ENCODE results near the gene FMO1. TPM values are rescaled to one million over a fixed set of nuclear protein-coding genes. Genes with fewer than 3 reads are reported as not detected.
"Not testable (repeated sequence)": the region's sequence is repeated elsewhere in the genome, so short reads cannot be mapped to it uniquely, and the experiment has no call there.

The FMO1 gene
- total RNA-seq, 1 donor from 2014 or later, result not detected

GRCh38 chr1:171226747-171227370 is 21.4 kb upstream of the FMO1 start:
- H3K4me1 ChIP-seq, result peaks cover under 1 to 22% of the 10 kb centered on the region in 2 donors
- peaks cover 0 to 3% of the 10 kb centered on the region in 2 donors for H3K9me3 ChIP-seq
- TF ChIP-seq CTCF (IDR thresholded peaks at IDR 0.05), result peak; percentile 70 to 85 (median 81)
- DNase-seq (ENCODE audit: low spot score in 2 of 2), result peak in 1 of 2 donors; percentile 69
- no peaks in the 10 kb centered on the region for H3K36me3 ChIP-seq
- no peak overlapping the region for H3K27ac ChIP-seq
- no peak overlapping the region for H3K4me3 ChIP-seq
- intact Hi-C loops (cut with DNase I), result loop anchor here (1.0 to 5.0 kb wide), 5 partner anchors 38 to 260 kb away; no protein-coding TSS in a partner anchor
- H3K27me3 ChIP-seq, result no peaks in the 10 kb centered on the region

DNA sequence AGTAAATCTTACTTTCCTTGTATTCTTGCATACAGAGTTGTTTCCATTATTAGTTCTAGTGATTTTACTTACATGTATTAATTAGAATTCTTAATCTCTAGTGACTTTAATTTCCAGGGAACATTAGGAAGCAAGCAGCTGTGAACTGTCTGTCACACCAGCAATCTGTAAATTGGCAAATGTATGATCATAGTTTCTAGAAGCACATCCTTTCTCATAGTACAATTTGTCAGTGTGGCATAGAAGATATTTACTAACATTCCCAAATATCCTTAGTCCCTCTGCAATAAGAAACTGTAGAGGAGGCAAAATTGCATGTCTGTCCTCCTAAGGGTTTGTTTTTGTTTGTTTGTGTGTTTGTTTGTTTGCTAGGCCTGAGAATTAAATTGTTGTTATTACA is 17.0 kb upstream of the FMO1 start:
- intact Hi-C loops (cut with DNase I), result no loop called here
- H3K27ac ChIP-seq, result no peak overlapping the region

DNA sequence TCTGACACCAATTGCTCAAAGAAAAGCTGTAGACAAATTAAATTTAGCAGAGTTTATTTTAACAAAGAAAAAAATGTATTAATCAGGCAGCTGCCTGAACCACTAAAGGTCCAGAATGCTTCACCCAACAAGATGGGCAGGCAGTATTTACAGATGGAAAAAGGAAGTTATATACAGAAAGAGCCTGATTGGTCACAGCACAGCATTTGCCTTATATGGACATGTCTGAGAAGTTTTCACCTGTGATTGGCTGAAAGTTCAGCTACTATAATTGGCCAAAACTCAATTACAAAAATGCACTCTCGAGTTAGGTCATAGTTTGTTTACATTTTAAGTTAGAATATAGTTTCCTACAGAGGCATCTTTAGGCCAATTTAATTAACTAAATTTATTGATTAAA is 15.1 kb upstream of the FMO1 start:
- H3K9me3 ChIP-seq, result no peaks in the 10 kb centered on the region
- H3K4me1 ChIP-seq, result no peaks in the 10 kb centered on the region
- intact Hi-C loops (cut with DNase I), result no loop called here
- no peaks in the 10 kb centered on the region for H3K36me3 ChIP-seq
- DNase-seq (ENCODE audit: low spot score in 2 of 2), result no peak
- H3K4me3 ChIP-seq, result no peak overlapping the region
- TF ChIP-seq CTCF (IDR thresholded peaks at IDR 0.05), result no peak
- H3K27ac ChIP-seq, result no peak overlapping the region
- H3K27me3 ChIP-seq, result no peaks in the 10 kb centered on the region

More for the DNA sequence above, 17.0 kb upstream of the FMO1 start:
- H3K9me3 ChIP-seq, result no peaks in the 10 kb centered on the region
- no peaks in the 10 kb centered on the region for H3K36me3 ChIP-seq
- H3K4me1 ChIP-seq, result no peaks in the 10 kb centered on the region
- H3K27me3 ChIP-seq, result no peaks in the 10 kb centered on the region
- no peak overlapping the region for H3K4me3 ChIP-seq
- no peak for DNase-seq (ENCODE audit: low spot score in 2 of 2)
- TF ChIP-seq CTCF (IDR thresholded peaks at IDR 0.05), result no peak

DNA sequence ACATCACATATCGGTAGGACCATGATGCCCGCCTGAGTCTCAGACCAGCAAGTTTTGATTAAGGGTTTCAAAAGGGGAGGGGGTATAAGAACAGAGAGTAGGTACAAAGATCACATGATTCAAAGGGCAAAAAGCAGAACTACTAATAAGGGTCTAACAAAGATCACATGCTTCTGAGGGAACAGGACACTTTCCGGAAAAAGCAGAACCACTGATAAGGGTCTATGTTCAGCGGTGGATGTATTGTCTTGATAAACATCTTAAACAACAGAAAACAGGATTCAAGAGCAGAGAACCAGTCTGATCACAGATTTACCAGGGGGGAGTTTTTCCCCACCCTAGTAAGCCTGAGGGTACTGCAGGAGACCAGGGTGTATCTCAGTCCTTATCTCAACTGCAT is 12.1 kb upstream of the FMO1 start:
- peaks cover 0 to 10% of the 10 kb centered on the region in 2 donors for H3K9me3 ChIP-seq
- H3K4me3 ChIP-seq; DNase-seq (ENCODE audit: low spot score in 2 of 2); H3K27ac ChIP-seq; H3K4me1 ChIP-seq; H3K36me3 ChIP-seq; intact Hi-C loops (cut with DNase I); H3K27me3 ChIP-seq: not testable (repeated sequence)

- Histone ChIP-seq H3K27me3 (no peaks in the 10 kb centered on the region), H3K27ac (no peak overlapping the region), H3K36me3 (no peaks in the 10 kb centered on the region), H3K4me3 (no peak overlapping the region), H3K9me3 (peaks cover 0 to 10% of the 10 kb centered on the region in 2 donors), H3K4me1 (no peaks in the 10 kb centered on the region)
- DNase-seq (ENCODE audit: low spot score in 2 of 2), result no peak
- intact Hi-C loops (cut with DNase I), result loop anchor here (2.0 kb wide), 1 partner anchor 69 kb away; no protein-coding TSS in a partner anchor
- TF ChIP-seq CTCF (IDR thresholded peaks at IDR 0.05), result no peak
Observed at GRCh38 chr1:171243878-171244277, 4.4 kb upstream of the FMO1 start.

DNA sequence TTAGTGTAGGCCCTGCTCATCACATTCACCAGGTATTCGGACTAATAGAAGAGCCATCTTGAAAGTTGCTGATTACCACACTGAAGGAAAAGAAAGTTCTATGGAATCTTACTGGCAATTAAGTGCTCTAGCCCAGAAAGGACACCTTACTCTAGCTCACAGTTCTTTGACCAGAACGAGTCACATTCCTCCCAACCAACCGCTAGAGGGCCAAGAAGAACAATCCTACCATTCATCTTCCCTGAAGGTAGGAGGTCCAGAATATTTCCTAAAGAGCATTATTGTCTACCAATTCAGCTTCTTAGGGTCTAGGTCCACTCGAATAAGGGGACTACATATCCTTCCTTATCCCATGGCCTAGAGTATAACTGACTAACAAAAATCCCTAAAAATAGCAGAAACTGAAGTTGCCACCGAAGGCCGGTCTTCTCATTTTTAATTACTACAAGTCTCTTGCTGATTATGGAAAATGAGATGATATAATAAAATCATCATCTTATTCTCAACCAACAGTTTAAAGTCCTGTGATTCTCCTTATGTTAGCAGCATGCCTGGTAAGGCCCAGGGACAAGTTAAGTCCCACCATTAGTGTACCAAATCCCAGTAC is 2.7 kb upstream of the FMO1 start:
- TF ChIP-seq CTCF (IDR thresholded peaks at IDR 0.05), result peak; percentile 47 to 63 (median 53)
- Histone ChIP-seq H3K4me1 (no peaks in the 10 kb centered on the region), H3K9me3 (no peaks in the 10 kb centered on the region), H3K27me3 (no peaks in the 10 kb centered on the region), H3K4me3 (no peak overlapping the region), H3K36me3 (no peaks in the 10 kb centered on the region), H3K27ac (no peak overlapping the region)
- DNase-seq (ENCODE audit: low spot score in 2 of 2), result no peak
- intact Hi-C loops (cut with DNase I), result loop anchor here (2.0 kb wide), 1 partner anchor 67 kb away; no protein-coding TSS in a partner anchor

Measured in ascending aorta (tissue), 2 donors.